Activated CD4-positive, alpha-beta T cell treated with anti-CD3 and anti-CD28 coated beads, Interleukin-2, amount 50 U/mL, for 16 hours (primary cell): ENCODE results near the gene CLECL1.

Experiments used
- DNase-seq: peaks from one replicate; pipeline ENCODE4 v3.0.0-alpha.2; 2020

CLECL1 gene

GRCh38 chr12:9732921-9733461 lies at the start of gene CLECL1:
CLECL1 (minus strand) TSS chr12:9733097.
- DNase-seq = peak; percentile 69

- no peak for DNase-seq
Measured at GRCh38 chr12:9781360-9781759, 48.5 kb upstream of the CLECL1 start.

GRCh38 chr12:9779209-9779608 lies 46.3 kb upstream of the CLECL1 start:
- DNase-seq = no peak

GRCh38 chr12:9776781-9777180 lies 43.9 kb upstream of the CLECL1 start:
- DNase-seq = no peak

GRCh38 chr12:9773216-9773877 lies 40.5 kb upstream of the CLECL1 start:
- DNase-seq = no peak

GRCh38 chr12:9763025-9763424 lies 30.1 kb upstream of the CLECL1 start:
- DNase-seq = no peak

- no peak for DNase-seq
Measured at GRCh38 chr12:9762369-9762768, 29.5 kb upstream of the CLECL1 start.

GRCh38 chr12:9761419-9761781 lies 28.5 kb upstream of the CLECL1 start:
- DNase-seq = peak; percentile 67

GRCh38 chr12:9760699-9761418 lies 28.0 kb upstream of the CLECL1 start, which contains the start of gene CD69:
CD69 (minus strand) TSS chr12:9760901; CDS start chr12:9760820, 81 bp downstream.
- DNase-seq = peak; percentile 89

- no peak for DNase-seq
Measured at GRCh38 chr12:9760120-9760519, 27.2 kb upstream of the CLECL1 start.

GRCh38 chr12:9759694-9760093 lies 26.8 kb upstream of the CLECL1 start:
- DNase-seq = no peak

GRCh38 chr12:9758119-9758518 lies 25.2 kb upstream of the CLECL1 start:
- no peak for DNase-seq

GRCh38 chr12:9757433-9758025 lies 24.6 kb upstream of the CLECL1 start:
- DNase-seq = no peak

- DNase-seq = no peak
Measured at GRCh38 chr12:9756706-9757105, 23.8 kb upstream of the CLECL1 start.

- no peak for DNase-seq
Measured at GRCh38 chr12:9756170-9756569, 23.3 kb upstream of the CLECL1 start.

GRCh38 chr12:9755567-9755966 lies 22.7 kb upstream of the CLECL1 start:
- no peak for DNase-seq

- no peak for DNase-seq
Measured at GRCh38 chr12:9755035-9755434, 22.1 kb upstream of the CLECL1 start.

- no peak for DNase-seq
Measured at GRCh38 chr12:9754099-9754927, 21.4 kb upstream of the CLECL1 start.

- no peak for DNase-seq
Measured at GRCh38 chr12:9753498-9753897, 20.6 kb upstream of the CLECL1 start.

GRCh38 chr12:9753073-9753472 lies 20.2 kb upstream of the CLECL1 start:
- DNase-seq = no peak

- no peak for DNase-seq
Measured at GRCh38 chr12:9752145-9752933, 19.4 kb upstream of the CLECL1 start.
